Stomach (tissue), 4 donors: ENCODE data around the gene PKD2.

Experiments
- POLR2AphosphoS5 ChIP-seq, 3 donors: sonication (generic); formaldehyde crosslinking; IDR thresholded peaks; one replicate each; pipeline ENCODE4 v1.6.1; 2016; ENCODE audit warnings: antibody characterized with exemption in 3 of 3
- TF ChIP-seq, protein P1 (sequence below), 7 experiments: fragments of 450-650 bp in 4 of 7; fragments of 200-600 bp in 3 of 7; sonication (generic) in 3 of 7; IDR thresholded peaks; one replicate each; pipeline ENCODE4 v1.5.1; 2016 to 2019; ENCODE audit warnings: antibody characterized with exemption in 7 of 7, control low read depth in 2 of 7, mild to moderate bottlenecking in 1 of 7

DNA sequence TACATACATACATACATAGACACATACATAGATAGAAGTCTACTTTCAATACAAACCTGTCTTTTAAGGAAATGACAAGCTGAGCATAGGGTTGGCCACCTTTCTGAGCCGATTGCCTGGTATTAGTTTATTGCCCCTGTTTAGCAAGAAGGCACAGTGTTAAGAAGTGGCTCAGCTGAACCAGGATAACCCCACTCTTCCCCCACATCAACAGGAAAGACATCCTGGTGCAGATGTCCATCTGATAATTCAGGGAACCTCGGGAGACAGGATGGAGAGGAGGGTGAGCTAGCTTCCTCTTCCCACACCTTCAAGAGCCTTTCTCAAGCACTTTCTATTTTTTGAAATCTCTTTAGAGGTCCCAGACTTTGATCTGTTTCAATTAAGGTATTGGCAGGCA lies 52.3 kb downstream of the PKD2 start:
- TF ChIP-seq, protein P1, sequence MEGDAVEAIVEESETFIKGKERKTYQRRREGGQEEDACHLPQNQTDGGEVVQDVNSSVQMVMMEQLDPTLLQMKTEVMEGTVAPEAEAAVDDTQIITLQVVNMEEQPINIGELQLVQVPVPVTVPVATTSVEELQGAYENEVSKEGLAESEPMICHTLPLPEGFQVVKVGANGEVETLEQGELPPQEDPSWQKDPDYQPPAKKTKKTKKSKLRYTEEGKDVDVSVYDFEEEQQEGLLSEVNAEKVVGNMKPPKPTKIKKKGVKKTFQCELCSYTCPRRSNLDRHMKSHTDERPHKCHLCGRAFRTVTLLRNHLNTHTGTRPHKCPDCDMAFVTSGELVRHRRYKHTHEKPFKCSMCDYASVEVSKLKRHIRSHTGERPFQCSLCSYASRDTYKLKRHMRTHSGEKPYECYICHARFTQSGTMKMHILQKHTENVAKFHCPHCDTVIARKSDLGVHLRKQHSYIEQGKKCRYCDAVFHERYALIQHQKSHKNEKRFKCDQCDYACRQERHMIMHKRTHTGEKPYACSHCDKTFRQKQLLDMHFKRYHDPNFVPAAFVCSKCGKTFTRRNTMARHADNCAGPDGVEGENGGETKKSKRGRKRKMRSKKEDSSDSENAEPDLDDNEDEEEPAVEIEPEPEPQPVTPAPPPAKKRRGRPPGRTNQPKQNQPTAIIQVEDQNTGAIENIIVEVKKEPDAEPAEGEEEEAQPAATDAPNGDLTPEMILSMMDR (IDR thresholded peaks at IDR 0.05), result no peak
- no peak for TF ChIP-seq POLR2AphosphoS5 (IDR thresholded peaks at IDR 0.05)
